H9 (cell line): ENCODE measurements around the gene KRTAP12-2. TPM values are rescaled to one million over a fixed set of nuclear protein-coding genes. Genes with fewer than 3 reads are reported as not detected.

Experiments used
- DNase-seq: peaks from one replicate; pipeline ENCODE4 v3.0.0-alpha.2; 2017
- H2AFZ ChIP-seq: one replicate; pipeline ENCODE4 v1.6.1; 2013; ENCODE audit warnings: mild to moderate bottlenecking, low read length, control low read depth, moderate library complexity
- H2AK5ac ChIP-seq: 2 replicates; pipeline ENCODE4 v1.6.1; 2013; ENCODE audit warnings: low read length, control low read depth, mixed read lengths; ENCODE audit not compliant: insufficient read length
- H2BK120ac ChIP-seq: one replicate; pipeline ENCODE4 v1.6.1; 2013; ENCODE audit warnings: low read depth, mild to moderate bottlenecking, low read length, control low read depth, inconsistent platforms; ENCODE audit not compliant: poor library complexity, severe bottlenecking
- H2BK12ac ChIP-seq: 2 replicates; pipeline ENCODE4 v1.6.1; 2013; ENCODE audit warnings: low read length, control low read depth, mixed read lengths, low read depth; ENCODE audit not compliant: insufficient read length
- H2BK15ac ChIP-seq: 2 replicates; pipeline ENCODE4 v1.6.1; 2013; ENCODE audit warnings: low read depth, low read length, control low read depth
- H2BK20ac ChIP-seq: one replicate; pipeline ENCODE4 v1.6.1; 2013; ENCODE audit warnings: low read depth, mild to moderate bottlenecking, low read length, control low read depth, inconsistent platforms; ENCODE audit not compliant: poor library complexity, severe bottlenecking
- H2BK5ac ChIP-seq: 2 replicates; pipeline ENCODE4 v1.6.1; 2013; ENCODE audit warnings: low read length, control low read depth, mixed read lengths; ENCODE audit not compliant: insufficient read length
- H3K14ac ChIP-seq: 2 replicates; pipeline ENCODE4 v1.6.1; 2013; ENCODE audit warnings: low read length, control low read depth; ENCODE audit not compliant: insufficient read depth
- H3K18ac ChIP-seq: 2 replicates; pipeline ENCODE4 v1.6.1; 2013; ENCODE audit warnings: low read depth, mild to moderate bottlenecking, mixed read lengths, low read length, control low read depth; ENCODE audit not compliant: insufficient read length
- H3K23ac ChIP-seq: 2 replicates; pipeline ENCODE4 v1.6.1; 2013; ENCODE audit warnings: low read length, control low read depth, mixed read lengths, low read depth; ENCODE audit not compliant: insufficient read length
- H3K23me2 ChIP-seq: 2 replicates; pipeline ENCODE4 v1.6.1; 2013; ENCODE audit warnings: low read depth, mild to moderate bottlenecking, mixed read lengths, low read length, control low read depth; ENCODE audit not compliant: insufficient read length, poor library complexity, severe bottlenecking
- H3K27ac ChIP-seq: 2 replicates; pipeline ENCODE4 v1.5.1; 2013; ENCODE audit warnings: low read length, control low read depth, mixed read lengths, low read depth; ENCODE audit not compliant: insufficient read length
- H3K27me3 ChIP-seq: 2 replicates; pipeline ENCODE4 v1.6.1; 2013; ENCODE audit warnings: low read length, control low read depth, inconsistent platforms; ENCODE audit not compliant: insufficient read depth
- H3K4ac ChIP-seq: 2 replicates; pipeline ENCODE4 v1.6.1; 2013; ENCODE audit warnings: low read depth, mild to moderate bottlenecking, control low read depth, inconsistent platforms, low read length, moderate library complexity
- H3K4me1 ChIP-seq: 2 replicates; pipeline ENCODE4 v1.6.1; 2013; ENCODE audit warnings: low read length, control low read depth, inconsistent platforms; ENCODE audit not compliant: insufficient read depth
- H3K4me2 ChIP-seq: 2 replicates; pipeline ENCODE4 v1.6.1; 2013; ENCODE audit warnings: low read length, control low read depth, mixed read lengths; ENCODE audit not compliant: insufficient read length, insufficient read depth
- H3K56ac ChIP-seq: 2 replicates; pipeline ENCODE4 v1.6.1; 2013; ENCODE audit warnings: low read depth, mild to moderate bottlenecking, mixed read lengths, low read length, control low read depth; ENCODE audit not compliant: insufficient read length
- H3K79me1 ChIP-seq: 2 replicates; pipeline ENCODE4 v1.6.1; 2013; ENCODE audit warnings: low read depth, mild to moderate bottlenecking, moderate library complexity, low read length, control low read depth, inconsistent platforms; ENCODE audit not compliant: insufficient read depth, poor library complexity, severe bottlenecking
- H3K79me2 ChIP-seq: 2 replicates; pipeline ENCODE4 v1.6.1; 2013; ENCODE audit warnings: low read length, control low read depth, inconsistent platforms; ENCODE audit not compliant: insufficient read depth
- H3K9ac ChIP-seq: 2 replicates; pipeline ENCODE4 v1.6.1; 2013; ENCODE audit warnings: low read length, control low read depth, mixed read lengths; ENCODE audit not compliant: insufficient read length; ENCODE audit errors: extremely low read depth
- H3K9me3 ChIP-seq: one replicate; pipeline ENCODE4 v1.6.1; 2013; ENCODE audit warnings: low read depth, low read length, inconsistent platforms; ENCODE audit not compliant: control insufficient read depth
- H3T11ph ChIP-seq: one replicate; pipeline ENCODE4 v1.6.1; 2013; ENCODE audit warnings: mild to moderate bottlenecking, low read length, control low read depth, inconsistent platforms
- H4K20me1 ChIP-seq: one replicate; pipeline ENCODE4 v1.6.1; 2013; ENCODE audit not compliant: control insufficient read depth, insufficient read length, insufficient read depth
- H4K5ac ChIP-seq: 2 replicates; pipeline ENCODE4 v1.6.1; 2013; ENCODE audit warnings: low read depth, mild to moderate bottlenecking, mixed read lengths, low read length, control low read depth; ENCODE audit not compliant: insufficient read length
- H4K8ac ChIP-seq: replicated peaks from 2 replicates; pipeline ENCODE4 v1.6.1; 2013; ENCODE audit warnings: low read length, control low read depth, mixed read lengths, low read depth; ENCODE audit not compliant: insufficient read length
- H4K91ac ChIP-seq: 2 replicates; pipeline ENCODE4 v1.6.1; 2013; ENCODE audit warnings: low read depth, mild to moderate bottlenecking, moderate library complexity, mixed read lengths, low read length, control low read depth; ENCODE audit not compliant: insufficient read length
- H3K27ac Mint-ChIP-seq, 3 experiments: 2 replicates in 2 of 3; 3 replicates in 1 of 3; pipeline ENCODE4 v1.8.0; 2020 to 2021; ENCODE audit warnings: mixed read lengths in 3 of 3, mild to moderate bottlenecking in 1 of 3, moderate library complexity in 1 of 3
- H3K27me3 Mint-ChIP-seq: 2 replicates; pipeline ENCODE4 v1.8.0; 2021; ENCODE audit warnings: low read depth, mild to moderate bottlenecking, moderate library complexity, mixed read lengths
- H3K36me3 Mint-ChIP-seq, 3 experiments: 2 replicates in 2 of 3; 3 replicates in 1 of 3; pipeline ENCODE4 v1.8.0; 2020 to 2021; ENCODE audit warnings: low read depth in 3 of 3, mixed read lengths in 3 of 3; ENCODE audit not compliant: insufficient read depth in 1 of 3
- H3K4me1 Mint-ChIP-seq, 2 experiments: 2 replicates each; pipeline ENCODE4 v1.8.0; 2020; ENCODE audit warnings: mixed read lengths in 2 of 2
- H3K4me3 Mint-ChIP-seq, 2 experiments: 2 replicates in 1 of 2; 3 replicates in 1 of 2; pipeline ENCODE4 v1.8.0; 2020 to 2021; ENCODE audit warnings: mild to moderate bottlenecking in 2 of 2, mixed read lengths in 2 of 2, moderate library complexity in 1 of 2
- H3K9me3 Mint-ChIP-seq, 2 experiments: 2 replicates in 1 of 2; 3 replicates in 1 of 2; pipeline ENCODE4 v1.8.0; 2020; ENCODE audit warnings: mild to moderate bottlenecking in 2 of 2, mixed read lengths in 2 of 2, moderate library complexity in 1 of 2
- CTCF ChIP-seq: fragments of 200-600 bp; sonication (generic); conservative IDR thresholded peaks from 3 replicates; pipeline ENCODE4 v1.8.0; 2021; ENCODE audit warnings: antibody characterized with exemption, mild to moderate bottlenecking
- WGBS: extraction: QIAGEN DNeasy Blood & Tissue Kit; methylation state at CpG from one replicate; pipeline ENCODE4 v1.1.7; 2013; ENCODE audit warnings: missing lambda C conversion rate, low lambda C conversion rate, mixed read lengths; ENCODE audit not compliant: insufficient read length; ENCODE audit errors: extremely low coverage; 5-methylcytosine and 5-hydroxymethylcytosine counted together
- total RNA-seq: library from RNA; stranded (reverse); gene quantifications from 2 replicates; pipeline ENCODE4 v1.2.1, GENCODE V29; 2021

Gene KRTAP12-2
- total RNA-seq, 1 experiment from 2014 or later, result not detected

DNA sequence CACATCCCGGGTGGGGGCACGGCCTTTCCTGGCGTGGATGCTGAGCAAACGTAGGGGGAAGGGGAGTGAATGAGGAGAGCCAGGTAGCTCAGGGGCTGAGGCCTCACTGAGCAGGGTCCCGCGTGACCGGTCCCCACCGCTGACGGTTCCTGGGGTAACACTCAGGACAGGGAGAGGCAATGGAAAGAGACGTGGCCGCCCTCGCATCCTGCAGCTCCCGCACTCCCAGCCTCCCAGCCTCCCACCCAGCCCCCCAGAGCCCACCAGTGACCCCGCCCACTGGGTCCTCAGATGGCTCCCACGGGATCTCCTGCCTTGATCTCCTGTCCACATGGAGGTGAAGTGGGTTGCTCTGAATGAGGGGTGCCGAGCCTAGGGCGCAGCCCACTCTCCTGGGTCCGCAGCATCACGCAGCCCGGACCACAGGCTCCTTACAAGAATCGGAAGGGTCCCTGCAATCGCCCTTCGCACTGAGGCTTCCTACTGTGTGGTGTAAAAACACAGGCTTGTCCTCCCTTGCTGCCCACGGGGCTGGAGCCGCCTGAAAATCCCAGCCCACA is 42.2 kb upstream of the KRTAP12-2 start:
- H3K4me3 Mint-ChIP-seq, result peak overlapping the region; percentile 59 to 80
- H2BK120ac ChIP-seq, result no peak overlapping the region
- no peaks in the 10 kb centered on the region for H4K20me1 ChIP-seq
- H2BK12ac ChIP-seq, result no peak overlapping the region
- H3K14ac ChIP-seq, result 0 out of 2 replicates have a peak overlapping the region, but pooled peaks have one; percentile 17
- peak overlapping the region in 1 of 3 experiments; percentile 22; a peak in 1 of 7 replicates for H3K27ac Mint-ChIP-seq
- H3K9me3 Mint-ChIP-seq, result no peaks in the 10 kb centered on the region
- H3K9ac ChIP-seq, result no peak overlapping the region
- peaks cover 55% of the 10 kb centered on the region; the same call in 1 of the 2 replicates for H3K27me3 ChIP-seq
- no peak overlapping the region for H4K8ac ChIP-seq
- peak overlapping the region; percentile 15 for H3K18ac ChIP-seq
- H3K79me1 ChIP-seq, result no peaks in the 10 kb centered on the region
- no peak for TF ChIP-seq CTCF
- H3K56ac ChIP-seq, result no peak overlapping the region
- no peak for DNase-seq
- H3K27ac ChIP-seq, result no peak overlapping the region
- no peak overlapping the region for H2AK5ac ChIP-seq
- no peak overlapping the region for H2BK5ac ChIP-seq
- no peak overlapping the region for H2BK20ac ChIP-seq
- no peak overlapping the region for H3T11ph ChIP-seq
- H3K9me3 ChIP-seq, result no peaks in the 10 kb centered on the region
- no CpG with 5 or more reads among the region's 25 CpGs for WGBS
- H3K4ac ChIP-seq, result no peak overlapping the region
- H3K4me1 Mint-ChIP-seq, result peaks cover 66 to 74% of the 10 kb centered on the region in 2 experiments
- no peak overlapping the region for H3K23ac ChIP-seq
- peaks cover 83% of the 10 kb centered on the region for H3K27me3 Mint-ChIP-seq
- H3K79me2 ChIP-seq, result no peaks in the 10 kb centered on the region
- H3K4me2 ChIP-seq, result peak overlapping the region; percentile 39
- no peaks in the 10 kb centered on the region; a peak in 1 of 7 replicates for H3K36me3 Mint-ChIP-seq
- no peak overlapping the region for H2AFZ ChIP-seq
- peaks cover 38% of the 10 kb centered on the region for H3K23me2 ChIP-seq
- no peak overlapping the region for H4K91ac ChIP-seq
- H4K5ac ChIP-seq, result no peak overlapping the region
- peaks cover 7% of the 10 kb centered on the region; the same call in 1 of the 2 replicates for H3K4me1 ChIP-seq
- H2BK15ac ChIP-seq, result no peak overlapping the region
